ENCODE results near the gene FABP1. TPM values are rescaled to one million over a fixed set of nuclear protein-coding genes. Genes with fewer than 3 reads are reported as not detected.

FABP1 gene
- total and polyA plus RNA-seq, 2 of the 4 experiments (the other 2 are of a cell fraction): not detected

DNA sequence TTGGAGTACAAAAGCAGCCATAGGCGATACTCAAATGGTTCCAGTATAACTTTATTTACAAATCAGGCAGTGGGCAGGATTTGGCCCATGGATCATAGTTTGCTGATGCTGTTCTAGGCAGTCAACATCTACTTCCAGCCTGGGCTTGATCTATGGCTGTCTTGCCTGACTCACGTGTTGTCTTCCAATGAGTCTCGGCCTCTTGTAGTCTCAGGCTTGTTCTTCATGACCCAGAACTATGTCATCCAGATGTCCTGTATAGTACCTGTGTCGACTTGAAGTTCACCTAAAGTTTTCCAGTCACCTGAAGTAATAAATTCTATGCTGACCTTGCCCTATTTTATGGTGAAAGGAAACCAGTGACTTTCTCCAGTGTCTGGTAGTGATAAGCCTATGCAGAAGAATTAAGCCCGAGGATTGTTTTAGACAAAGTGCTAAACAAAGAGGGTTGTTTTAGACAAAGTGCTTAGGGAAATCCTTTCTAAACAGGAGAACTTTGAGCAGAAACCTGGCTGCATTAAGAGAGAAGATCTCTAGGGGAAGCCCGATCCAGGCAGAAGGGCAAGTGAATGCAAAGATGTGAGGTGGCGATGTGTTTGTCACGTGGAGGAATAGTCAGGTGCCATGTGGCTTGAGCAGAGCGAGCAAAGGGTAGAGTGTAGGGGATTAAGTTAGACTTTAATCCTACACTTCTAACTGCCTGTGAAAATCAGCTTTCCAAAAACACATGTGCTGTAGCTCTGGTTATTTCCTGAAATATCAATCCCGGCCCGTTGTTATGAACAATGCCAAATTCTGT, 33.8 kb upstream of the FABP1 start:
- Histone ChIP-seq H3K4me2 (ENCODE audit: low read depth, low read length) (no peak overlapping the region), H2BK120ac (ENCODE audit: low read depth, low read length) (no peak overlapping the region), H3K23ac (ENCODE audit: low read depth, low read length) (no peak overlapping the region), H2AK5ac (ENCODE audit: low read depth, low read length) (no peak overlapping the region), H2AK9ac (replicated peaks; ENCODE audit: low read depth, low read length, poor library complexity) (no peak overlapping the region), H3K9me1 (ENCODE audit: insufficient read depth, low read length) (no peaks in the 10 kb centered on the region), H4K20me1 (ENCODE audit: insufficient read depth, low read length) (no peaks in the 10 kb centered on the region), H3K27ac (ENCODE audit: insufficient read depth, low read length) (no peak overlapping the region), H3K14ac (replicated peaks; ENCODE audit: low read depth, low read length) (no peak overlapping the region), H4K8ac (ENCODE audit: low read depth in 2 of 2, low read length in 2 of 2) (no peak overlapping the region), H3K9ac (ENCODE audit: low read depth, low read length) (no peak overlapping the region), H3K4ac (ENCODE audit: low read depth, low read length) (no peak overlapping the region), H4K5ac (ENCODE audit: low read depth, low read length) (no peak overlapping the region), H3K27me3 (ENCODE audit: control insufficient read depth, insufficient read depth, low read length) (peaks cover 3% of the 10 kb centered on the region), H2BK20ac (ENCODE audit: low read depth, low read length) (no peak overlapping the region), H3K9me3 (ENCODE audit: control insufficient read depth, insufficient read depth, low read length) (no peaks in the 10 kb centered on the region), H3K18ac (ENCODE audit: low read depth, low read length) (no peak overlapping the region), H3K4me1 (ENCODE audit: control insufficient read depth, insufficient read depth, low read length) (no peaks in the 10 kb centered on the region), H3K4me3 (ENCODE audit: insufficient read depth, low read depth, low read length) (no peak overlapping the region), H2BK5ac (ENCODE audit: low read depth, low read length, poor library complexity, severe bottlenecking) (no peak overlapping the region), H4K91ac (ENCODE audit: insufficient read depth, low read depth, low read length) (no peak overlapping the region), H2AFZ (replicated peaks; ENCODE audit: low read length, poor library complexity) (no peak overlapping the region), H3K56ac (ENCODE audit: extremely low read depth, insufficient read depth, low read length) (no peak overlapping the region), H3K79me1 (ENCODE audit: low read depth in 1 of 2, low read length in 2 of 2) (no peaks in the 10 kb centered on the region), H2BK15ac (ENCODE audit: low read depth, low read length) (no peak overlapping the region), H3K36me3 (ENCODE audit: control insufficient read depth, insufficient read depth, low read length) (no peaks in the 10 kb centered on the region)
- BruUV-seq (replicated peaks): no TSS peak
- in situ Hi-C loops (cut with MboI; ENCODE audit: low sequenced_read_pairs): no loop called here
- WGBS, 2 experiments (ENCODE audit: extremely low coverage in 2 of 2, insufficient read length in 1 of 2): 60% methylated on average over 2 of the region's 11 CpGs; no CpG with 5 or more reads in 1 of the 2 experiments
- DNase-seq (no peak), ATAC-seq (ENCODE audit: low read depth) (no peak)
- intact Hi-C loops (cut with micrococcal nuclease): no loop called here
- no peak for TF ChIP-seq MAZ (IDR thresholded peaks at IDR 0.05; ENCODE audit: borderline replicate concordance, low read depth, low read length)
- no peak for TF ChIP-seq CHD1 (IDR thresholded peaks at IDR 0.05; ENCODE audit: low read depth, low read length)
- no peak for TF ChIP-seq FOS (IDR thresholded peaks at IDR 0.05; ENCODE audit: low read depth, low read length)
- TF ChIP-seq, protein P1, sequence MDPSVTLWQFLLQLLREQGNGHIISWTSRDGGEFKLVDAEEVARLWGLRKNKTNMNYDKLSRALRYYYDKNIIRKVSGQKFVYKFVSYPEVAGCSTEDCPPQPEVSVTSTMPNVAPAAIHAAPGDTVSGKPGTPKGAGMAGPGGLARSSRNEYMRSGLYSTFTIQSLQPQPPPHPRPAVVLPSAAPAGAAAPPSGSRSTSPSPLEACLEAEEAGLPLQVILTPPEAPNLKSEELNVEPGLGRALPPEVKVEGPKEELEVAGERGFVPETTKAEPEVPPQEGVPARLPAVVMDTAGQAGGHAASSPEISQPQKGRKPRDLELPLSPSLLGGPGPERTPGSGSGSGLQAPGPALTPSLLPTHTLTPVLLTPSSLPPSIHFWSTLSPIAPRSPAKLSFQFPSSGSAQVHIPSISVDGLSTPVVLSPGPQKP (IDR thresholded peaks at IDR 0.05; ENCODE audit: borderline replicate concordance, low read depth, low read length): no peak
- TF ChIP-seq RFX5 (IDR thresholded peaks at IDR 0.05; ENCODE audit: low read depth, low read length): no peak
- TF ChIP-seq POLR2A (IDR thresholded peaks at IDR 0.05; ENCODE audit: low read depth, low read length): no peak
- TF ChIP-seq SMC3 (IDR thresholded peaks at IDR 0.05; ENCODE audit: low read depth, low read length): no peak
- TF ChIP-seq CEBPB (IDR thresholded peaks at IDR 0.05; ENCODE audit: low read depth, low read length): no peak
- TF ChIP-seq RAD21 (IDR thresholded peaks at IDR 0.05; ENCODE audit: low read length): no peak
- TF ChIP-seq RCOR1 (IDR thresholded peaks at IDR 0.05; ENCODE audit: insufficient replicate concordance, low read length): no peak
- TF ChIP-seq, protein P2, sequence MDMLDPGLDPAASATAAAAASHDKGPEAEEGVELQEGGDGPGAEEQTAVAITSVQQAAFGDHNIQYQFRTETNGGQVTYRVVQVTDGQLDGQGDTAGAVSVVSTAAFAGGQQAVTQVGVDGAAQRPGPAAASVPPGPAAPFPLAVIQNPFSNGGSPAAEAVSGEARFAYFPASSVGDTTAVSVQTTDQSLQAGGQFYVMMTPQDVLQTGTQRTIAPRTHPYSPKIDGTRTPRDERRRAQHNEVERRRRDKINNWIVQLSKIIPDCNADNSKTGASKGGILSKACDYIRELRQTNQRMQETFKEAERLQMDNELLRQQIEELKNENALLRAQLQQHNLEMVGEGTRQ (IDR thresholded peaks at IDR 0.05; ENCODE audit: low read depth, low read length): no peak
- TF ChIP-seq NFE2L2 (IDR thresholded peaks at IDR 0.05; ENCODE audit: low read depth, low read length): no peak
- no peak for TF ChIP-seq MAFK (IDR thresholded peaks at IDR 0.05; ENCODE audit: low read depth, low read length)
- no peak for TF ChIP-seq MXI1 (IDR thresholded peaks at IDR 0.05; ENCODE audit: borderline replicate concordance, low read depth, low read length)
- ChIA-PET CTCF (interaction anchor here (0.7 kb wide), 1 partner anchor 101 kb away, joined by 5 read pairs; no protein-coding TSS in a partner anchor), POLR2A (ENCODE audit: unreplicated experiment) (no interaction called here)
- dilution Hi-C loops (cut with HindIII; ENCODE audit: low sequenced_read_pairs, unreplicated experiment): no loop called here

Measured in IMR-90 (cell line).